Femur (tissue), 1 donor: ENCODE data around the gene L3MBTL3.

Experiments
- DNase-seq: peaks from one replicate; pipeline ENCODE4 v3.0.0-alpha.2; 2017

Gene L3MBTL3

DNA sequence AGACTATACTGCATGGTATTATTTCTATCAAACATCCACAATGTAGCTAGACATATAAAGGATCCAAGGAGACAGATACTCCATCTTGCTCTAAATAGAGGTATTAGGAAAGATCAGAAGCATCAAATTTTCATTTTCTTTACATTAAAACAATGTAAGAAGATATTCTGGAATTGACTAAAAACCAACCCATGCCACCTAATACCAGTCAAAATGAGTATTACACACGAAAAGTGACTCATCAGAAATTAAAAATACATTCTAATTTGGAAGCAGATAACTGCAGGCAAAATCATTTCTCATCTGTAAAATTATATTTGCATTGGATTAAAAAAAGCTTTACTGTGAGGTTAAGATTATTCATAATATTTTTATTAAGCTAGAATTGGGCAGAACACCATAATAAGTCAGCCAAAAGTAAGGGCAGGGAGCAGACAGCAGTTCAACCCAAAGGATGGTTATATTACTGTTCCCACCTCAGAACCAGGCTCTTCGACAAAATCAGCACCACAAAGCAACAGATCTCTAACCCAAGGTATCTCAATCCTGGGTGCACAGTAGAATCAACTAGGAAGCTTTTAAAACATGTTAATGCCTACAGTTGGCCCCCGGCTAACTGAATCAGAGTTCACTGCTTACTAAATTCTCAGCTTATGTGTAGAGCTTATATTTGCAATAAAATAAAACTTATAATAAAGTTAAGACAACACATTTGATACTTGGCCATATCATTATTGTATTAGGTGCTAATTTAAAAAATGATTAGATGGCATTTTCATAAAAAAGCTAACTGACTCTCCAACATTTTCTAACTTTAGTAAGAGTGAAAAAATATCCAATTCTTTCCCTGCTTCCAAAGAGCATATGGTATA is 169.2 kb downstream of the L3MBTL3 start:
- DNase-seq: no peak

DNA sequence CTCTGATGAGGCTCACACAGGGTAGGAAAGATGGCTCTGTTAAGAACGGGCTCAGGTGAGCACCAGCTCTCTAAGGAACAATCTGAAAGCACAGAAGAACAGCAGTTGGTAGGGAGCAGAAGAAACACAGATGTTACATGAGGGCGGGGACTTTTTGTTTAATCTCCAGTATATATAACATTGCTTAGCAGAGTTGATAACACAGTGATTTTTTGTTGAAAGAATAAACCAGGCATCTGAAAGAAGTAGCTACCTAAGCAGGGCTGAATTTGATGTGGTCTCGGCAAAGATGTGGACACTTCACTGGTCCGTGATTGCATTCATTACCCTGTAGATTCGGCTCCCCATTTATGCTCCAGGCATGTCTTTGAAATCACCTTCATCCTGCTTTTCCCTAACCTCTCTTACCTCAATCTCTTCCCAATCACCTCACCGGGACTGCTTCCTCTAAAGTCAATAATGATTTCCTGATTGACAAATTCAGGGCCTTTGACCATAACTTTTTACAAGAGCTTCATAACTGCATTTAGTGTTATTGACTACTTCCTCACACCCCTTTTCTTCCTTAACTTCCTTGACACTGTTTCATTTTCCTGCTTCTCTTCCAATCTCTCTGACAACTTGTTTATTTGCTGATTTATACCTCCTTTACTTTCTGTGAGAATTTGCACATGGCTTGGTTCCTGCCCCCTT is 170.0 kb downstream of the L3MBTL3 start:
- DNase-seq: no peak

DNA sequence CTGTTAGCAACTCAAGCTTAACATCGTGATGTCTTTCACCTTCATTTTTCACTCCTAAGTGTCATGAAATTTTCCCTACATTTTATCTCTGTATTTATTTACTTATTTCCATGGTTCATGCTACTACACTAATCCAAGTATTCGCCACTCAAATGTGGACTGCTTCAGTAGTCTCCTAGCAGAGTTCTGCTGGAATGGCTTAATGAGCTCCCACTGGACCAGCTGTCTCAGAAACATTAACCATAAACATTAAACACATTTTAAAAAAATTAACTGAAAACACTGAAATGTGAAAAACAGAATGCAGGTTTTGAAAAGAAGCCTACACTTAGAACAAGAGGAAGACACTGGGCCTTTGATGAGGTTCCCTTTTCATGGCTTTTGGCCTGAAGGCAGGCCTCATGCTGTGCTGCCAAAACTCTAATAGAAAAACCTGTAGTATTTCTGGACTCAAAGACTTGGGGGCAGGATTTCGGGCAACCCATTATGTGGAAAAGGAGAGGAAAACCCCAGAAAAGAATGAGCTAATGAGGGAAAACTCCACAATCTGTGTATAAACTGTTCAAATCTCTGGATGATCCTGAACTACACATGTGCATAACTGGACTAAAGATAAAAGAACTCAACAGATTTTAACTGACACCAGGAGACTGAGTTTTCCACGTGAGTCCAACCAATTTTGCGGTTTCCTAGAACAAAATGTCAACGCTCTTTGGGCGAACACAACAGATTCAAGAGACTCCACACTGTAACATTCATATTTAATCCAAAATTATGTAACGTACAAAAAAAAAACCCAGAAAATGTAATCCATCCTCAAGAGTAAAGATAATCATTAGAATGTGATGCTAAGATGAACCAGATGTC is 171.4 kb downstream of the L3MBTL3 start:
- peak; percentile 59 for DNase-seq
